ENCODE measurements around the gene TRAPPC3. TPM values are rescaled to one million over a fixed set of nuclear protein-coding genes. Genes with fewer than 3 reads are reported as not detected.

Gene TRAPPC3
- total RNA-seq = 146 and 167 TPM in 2 replicates

GRCh38 chr1:36149237-36149972 lies at the start of gene TRAPPC3:
Gene TRAPPC3, minus strand, starts transcription at chr1:36149486. Its CDS starts 108 bp downstream, at chr1:36149378.

GRCh38 chr1:36155408-36156328 lies 6.4 kb upstream of the TRAPPC3 start, which contains the start of gene MAP7D1:
Gene MAP7D1, plus strand, starts transcription at chr1:36156160. Its CDS starts 258 bp downstream, at chr1:36156418.

DNA sequence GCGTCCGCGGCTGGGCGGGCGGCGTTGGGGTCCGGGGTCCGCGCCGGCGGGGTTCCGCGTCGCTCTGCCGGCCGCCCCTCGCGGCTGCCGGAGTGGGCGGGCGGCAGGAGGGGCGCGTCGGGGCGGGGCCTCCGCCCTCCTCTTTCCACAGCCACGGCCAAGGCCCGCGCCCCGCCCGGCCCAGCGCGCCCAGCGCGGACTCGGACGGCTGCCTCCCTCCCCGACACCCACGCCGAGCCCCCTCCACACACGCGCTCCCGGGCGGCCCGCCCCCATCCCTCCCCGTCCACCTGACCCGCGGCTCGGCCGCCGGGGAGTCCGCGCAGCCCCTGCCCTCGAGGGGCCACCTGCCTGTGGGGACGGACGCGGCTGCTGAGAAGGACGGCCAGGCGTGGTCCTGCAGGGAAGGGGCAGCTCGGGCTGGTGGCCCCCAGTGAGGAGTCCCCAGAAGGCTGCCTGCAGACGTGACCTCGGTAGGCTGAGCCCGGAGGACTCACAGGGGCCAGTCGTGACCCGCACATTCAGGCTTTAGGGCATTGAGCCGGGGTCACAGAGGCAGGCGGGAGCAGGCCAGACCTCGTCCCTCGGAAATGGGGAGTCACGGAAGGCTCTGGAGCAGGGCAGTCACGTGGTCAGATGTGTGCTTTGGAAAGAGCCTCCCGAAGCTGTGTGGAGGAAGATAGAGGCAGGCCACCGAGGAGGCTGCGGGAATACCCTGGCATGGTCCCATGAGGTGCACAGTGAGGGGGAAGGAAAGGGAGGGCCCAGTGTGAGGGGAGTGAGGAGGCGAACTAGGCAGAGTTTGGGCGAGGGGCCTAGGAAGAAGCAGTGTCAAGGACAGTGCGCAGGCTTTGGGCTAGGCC lies 23.9 kb downstream of the TRAPPC3 start, which contains the start of gene COL8A2:
COL8A2 (minus strand) TSS at position 94 of the 863 bp plus-strand sequence. CDS start 24,980 bp downstream, outside the sequence.

GRCh38 chr1:36088577-36089392 lies 60.5 kb downstream of the TRAPPC3 start, which contains the start of gene ADPRS:
Gene ADPRS, plus strand, starts transcription at chr1:36088892. Its CDS starts 13 bp downstream, at chr1:36088905.

Other genes starting within 250 kb of the TRAPPC3 start
- gene AGO3, start 218.4 kb downstream of the TRAPPC3 start, total RNA-seq = 6.2 and 10.9 TPM in 2 replicates
- 0.15 and 0.32 TPM in 2 replicates for gene TEKT2, start 65.4 kb downstream of the TRAPPC3 start, total RNA-seq
- 39.3 and 42.2 TPM in 2 replicates for gene ADPRS, start 60.6 kb downstream of the TRAPPC3 start, total RNA-seq
- gene COL8A2, start 24.3 kb downstream of the TRAPPC3 start, total RNA-seq = under 0.01 and 0.76 TPM in 2 replicates
- gene MAP7D1, start 6.7 kb upstream of the TRAPPC3 start, total RNA-seq = 62.4 and 93.2 TPM in 2 replicates
- gene THRAP3, start 75.0 kb upstream of the TRAPPC3 start, total RNA-seq = 95.2 and 127 TPM in 2 replicates
- gene SH3D21, start 156.9 kb upstream of the TRAPPC3 start, total RNA-seq = 0.91 and 0.97 TPM in 2 replicates
- 170 and 275 TPM in 2 replicates for gene EVA1B, start 174.2 kb upstream of the TRAPPC3 start, total RNA-seq
- 10.7 and 14.7 TPM in 2 replicates for gene STK40, start 236.4 kb upstream of the TRAPPC3 start, total RNA-seq
- gene LSM10, start 248.4 kb upstream of the TRAPPC3 start, total RNA-seq = 11.1 and 13.3 TPM in 2 replicates

All from epithelial cell of umbilical artery (primary cell).